H9 (cell line): ENCODE results near the gene HBP1. TPM values are rescaled to one million over a fixed set of nuclear protein-coding genes. Genes with fewer than 3 reads are reported as not detected.

Experiments used
- DNase-seq: peaks from one replicate; pipeline ENCODE4 v3.0.0-alpha.2; 2017
- H2AFZ ChIP-seq: one replicate; pipeline ENCODE4 v1.6.1; 2013; ENCODE audit warnings: mild to moderate bottlenecking, low read length, control low read depth, moderate library complexity
- H2AK5ac ChIP-seq: 2 replicates; pipeline ENCODE4 v1.6.1; 2013; ENCODE audit warnings: low read length, control low read depth, mixed read lengths; ENCODE audit not compliant: insufficient read length
- H2BK120ac ChIP-seq: one replicate; pipeline ENCODE4 v1.6.1; 2013; ENCODE audit warnings: low read depth, mild to moderate bottlenecking, low read length, control low read depth, inconsistent platforms; ENCODE audit not compliant: poor library complexity, severe bottlenecking
- H2BK12ac ChIP-seq: 2 replicates; pipeline ENCODE4 v1.6.1; 2013; ENCODE audit warnings: low read length, control low read depth, mixed read lengths, low read depth; ENCODE audit not compliant: insufficient read length
- H2BK15ac ChIP-seq: 2 replicates; pipeline ENCODE4 v1.6.1; 2013; ENCODE audit warnings: low read depth, low read length, control low read depth
- H2BK20ac ChIP-seq: one replicate; pipeline ENCODE4 v1.6.1; 2013; ENCODE audit warnings: low read depth, mild to moderate bottlenecking, low read length, control low read depth, inconsistent platforms; ENCODE audit not compliant: poor library complexity, severe bottlenecking
- H2BK5ac ChIP-seq: 2 replicates; pipeline ENCODE4 v1.6.1; 2013; ENCODE audit warnings: low read length, control low read depth, mixed read lengths; ENCODE audit not compliant: insufficient read length
- H3K14ac ChIP-seq: 2 replicates; pipeline ENCODE4 v1.6.1; 2013; ENCODE audit warnings: low read length, control low read depth; ENCODE audit not compliant: insufficient read depth
- H3K18ac ChIP-seq: 2 replicates; pipeline ENCODE4 v1.6.1; 2013; ENCODE audit warnings: low read depth, mild to moderate bottlenecking, mixed read lengths, low read length, control low read depth; ENCODE audit not compliant: insufficient read length
- H3K23ac ChIP-seq: 2 replicates; pipeline ENCODE4 v1.6.1; 2013; ENCODE audit warnings: low read length, control low read depth, mixed read lengths, low read depth; ENCODE audit not compliant: insufficient read length
- H3K23me2 ChIP-seq: 2 replicates; pipeline ENCODE4 v1.6.1; 2013; ENCODE audit warnings: low read depth, mild to moderate bottlenecking, mixed read lengths, low read length, control low read depth; ENCODE audit not compliant: insufficient read length, poor library complexity, severe bottlenecking
- H3K27ac ChIP-seq: 2 replicates; pipeline ENCODE4 v1.5.1; 2013; ENCODE audit warnings: low read length, control low read depth, mixed read lengths, low read depth; ENCODE audit not compliant: insufficient read length
- H3K27me3 ChIP-seq: 2 replicates; pipeline ENCODE4 v1.6.1; 2013; ENCODE audit warnings: low read length, control low read depth, inconsistent platforms; ENCODE audit not compliant: insufficient read depth
- H3K4ac ChIP-seq: 2 replicates; pipeline ENCODE4 v1.6.1; 2013; ENCODE audit warnings: low read depth, mild to moderate bottlenecking, control low read depth, inconsistent platforms, low read length, moderate library complexity
- H3K4me1 ChIP-seq: 2 replicates; pipeline ENCODE4 v1.6.1; 2013; ENCODE audit warnings: low read length, control low read depth, inconsistent platforms; ENCODE audit not compliant: insufficient read depth
- H3K4me2 ChIP-seq: 2 replicates; pipeline ENCODE4 v1.6.1; 2013; ENCODE audit warnings: low read length, control low read depth, mixed read lengths; ENCODE audit not compliant: insufficient read length, insufficient read depth
- H3K56ac ChIP-seq: 2 replicates; pipeline ENCODE4 v1.6.1; 2013; ENCODE audit warnings: low read depth, mild to moderate bottlenecking, mixed read lengths, low read length, control low read depth; ENCODE audit not compliant: insufficient read length
- H3K79me1 ChIP-seq: 2 replicates; pipeline ENCODE4 v1.6.1; 2013; ENCODE audit warnings: low read depth, mild to moderate bottlenecking, moderate library complexity, low read length, control low read depth, inconsistent platforms; ENCODE audit not compliant: insufficient read depth, poor library complexity, severe bottlenecking
- H3K79me2 ChIP-seq: 2 replicates; pipeline ENCODE4 v1.6.1; 2013; ENCODE audit warnings: low read length, control low read depth, inconsistent platforms; ENCODE audit not compliant: insufficient read depth
- H3K9ac ChIP-seq: 2 replicates; pipeline ENCODE4 v1.6.1; 2013; ENCODE audit warnings: low read length, control low read depth, mixed read lengths; ENCODE audit not compliant: insufficient read length; ENCODE audit errors: extremely low read depth
- H3K9me3 ChIP-seq: one replicate; pipeline ENCODE4 v1.6.1; 2013; ENCODE audit warnings: low read depth, low read length, inconsistent platforms; ENCODE audit not compliant: control insufficient read depth
- H3T11ph ChIP-seq: one replicate; pipeline ENCODE4 v1.6.1; 2013; ENCODE audit warnings: mild to moderate bottlenecking, low read length, control low read depth, inconsistent platforms
- H4K20me1 ChIP-seq: one replicate; pipeline ENCODE4 v1.6.1; 2013; ENCODE audit not compliant: control insufficient read depth, insufficient read length, insufficient read depth
- H4K5ac ChIP-seq: 2 replicates; pipeline ENCODE4 v1.6.1; 2013; ENCODE audit warnings: low read depth, mild to moderate bottlenecking, mixed read lengths, low read length, control low read depth; ENCODE audit not compliant: insufficient read length
- H4K8ac ChIP-seq: replicated peaks from 2 replicates; pipeline ENCODE4 v1.6.1; 2013; ENCODE audit warnings: low read length, control low read depth, mixed read lengths, low read depth; ENCODE audit not compliant: insufficient read length
- H4K91ac ChIP-seq: 2 replicates; pipeline ENCODE4 v1.6.1; 2013; ENCODE audit warnings: low read depth, mild to moderate bottlenecking, moderate library complexity, mixed read lengths, low read length, control low read depth; ENCODE audit not compliant: insufficient read length
- H3K27ac Mint-ChIP-seq, 3 experiments: 2 replicates in 2 of 3; 3 replicates in 1 of 3; pipeline ENCODE4 v1.8.0; 2020 to 2021; ENCODE audit warnings: mixed read lengths in 3 of 3, mild to moderate bottlenecking in 1 of 3, moderate library complexity in 1 of 3
- H3K27me3 Mint-ChIP-seq: 2 replicates; pipeline ENCODE4 v1.8.0; 2021; ENCODE audit warnings: low read depth, mild to moderate bottlenecking, moderate library complexity, mixed read lengths
- H3K36me3 Mint-ChIP-seq, 3 experiments: 2 replicates in 2 of 3; 3 replicates in 1 of 3; pipeline ENCODE4 v1.8.0; 2020 to 2021; ENCODE audit warnings: low read depth in 3 of 3, mixed read lengths in 3 of 3; ENCODE audit not compliant: insufficient read depth in 1 of 3
- H3K4me1 Mint-ChIP-seq, 2 experiments: 2 replicates each; pipeline ENCODE4 v1.8.0; 2020; ENCODE audit warnings: mixed read lengths in 2 of 2
- H3K4me3 Mint-ChIP-seq, 2 experiments: 2 replicates in 1 of 2; 3 replicates in 1 of 2; pipeline ENCODE4 v1.8.0; 2020 to 2021; ENCODE audit warnings: mild to moderate bottlenecking in 2 of 2, mixed read lengths in 2 of 2, moderate library complexity in 1 of 2
- H3K9me3 Mint-ChIP-seq, 2 experiments: 2 replicates in 1 of 2; 3 replicates in 1 of 2; pipeline ENCODE4 v1.8.0; 2020; ENCODE audit warnings: mild to moderate bottlenecking in 2 of 2, mixed read lengths in 2 of 2, moderate library complexity in 1 of 2
- WGBS: extraction: QIAGEN DNeasy Blood & Tissue Kit; methylation state at CpG from one replicate; pipeline ENCODE4 v1.1.7; 2013; ENCODE audit warnings: missing lambda C conversion rate, low lambda C conversion rate, mixed read lengths; ENCODE audit not compliant: insufficient read length; ENCODE audit errors: extremely low coverage; 5-methylcytosine and 5-hydroxymethylcytosine counted together
- total RNA-seq: library from RNA; stranded (reverse); gene quantifications from 2 replicates; pipeline ENCODE4 v1.2.1, GENCODE V29; 2021
- TF ChIP-seq, protein P1 (sequence below): fragments of 200-600 bp; sonication (generic); conservative IDR thresholded peaks from 3 replicates; pipeline ENCODE4 v1.8.0; 2021; ENCODE audit warnings: antibody characterized with exemption, mild to moderate bottlenecking

Gene HBP1
- total RNA-seq, 1 experiment from 2014 or later = 27.6 TPM

- Histone ChIP-seq H2BK15ac (no peak overlapping the region), H4K5ac (no peak overlapping the region)
- no CpG with 5 or more reads among the region's 5 CpGs for WGBS
Observed at GRCh38 chr7:107224374-107225223, 55.8 kb downstream of the HBP1 start.

More at GRCh38 chr7:107224374-107225223, 55.8 kb downstream of the HBP1 start:
- Mint-ChIP-seq H3K36me3 (peaks cover 0 to 8% (median 0%) of the 10 kb centered on the region in 3 experiments; a peak in 1 of 7 replicates), H3K4me1 (peaks cover 0 to 4% of the 10 kb centered on the region in 2 experiments; a peak in 2 of 4 replicates), H3K27ac (peak overlapping the region in 1 of 3 experiments; percentile 74; a peak in 1 of 7 replicates), H3K4me3 (no peak overlapping the region), H3K27me3 (no peaks in the 10 kb centered on the region), H3K9me3 (no peaks in the 10 kb centered on the region)
- Histone ChIP-seq H2BK20ac (no peak overlapping the region), H4K20me1 (no peaks in the 10 kb centered on the region), H2AK5ac (no peak overlapping the region), H3K14ac (no peak overlapping the region), H2BK12ac (no peak overlapping the region), H3K23me2 (no peaks in the 10 kb centered on the region), H3K4me1 (no peaks in the 10 kb centered on the region), H3K56ac (no peak overlapping the region), H3K9ac (no peak overlapping the region), H2BK120ac (no peak overlapping the region), H3K27ac (no peak overlapping the region), H2AFZ (no peak overlapping the region), H3K4ac (no peak overlapping the region), H3K4me2 (no peak overlapping the region), H4K91ac (no peak overlapping the region), H3K18ac (no peak overlapping the region), H3K23ac (no peak overlapping the region), H3K79me2 (no peaks in the 10 kb centered on the region), H2BK5ac (no peak overlapping the region), H3K9me3 (no peaks in the 10 kb centered on the region), H3K27me3 (no peaks in the 10 kb centered on the region), H3T11ph (no peak overlapping the region), H4K8ac (no peak overlapping the region), H3K79me1 (no peaks in the 10 kb centered on the region)
- TF ChIP-seq, protein P1, sequence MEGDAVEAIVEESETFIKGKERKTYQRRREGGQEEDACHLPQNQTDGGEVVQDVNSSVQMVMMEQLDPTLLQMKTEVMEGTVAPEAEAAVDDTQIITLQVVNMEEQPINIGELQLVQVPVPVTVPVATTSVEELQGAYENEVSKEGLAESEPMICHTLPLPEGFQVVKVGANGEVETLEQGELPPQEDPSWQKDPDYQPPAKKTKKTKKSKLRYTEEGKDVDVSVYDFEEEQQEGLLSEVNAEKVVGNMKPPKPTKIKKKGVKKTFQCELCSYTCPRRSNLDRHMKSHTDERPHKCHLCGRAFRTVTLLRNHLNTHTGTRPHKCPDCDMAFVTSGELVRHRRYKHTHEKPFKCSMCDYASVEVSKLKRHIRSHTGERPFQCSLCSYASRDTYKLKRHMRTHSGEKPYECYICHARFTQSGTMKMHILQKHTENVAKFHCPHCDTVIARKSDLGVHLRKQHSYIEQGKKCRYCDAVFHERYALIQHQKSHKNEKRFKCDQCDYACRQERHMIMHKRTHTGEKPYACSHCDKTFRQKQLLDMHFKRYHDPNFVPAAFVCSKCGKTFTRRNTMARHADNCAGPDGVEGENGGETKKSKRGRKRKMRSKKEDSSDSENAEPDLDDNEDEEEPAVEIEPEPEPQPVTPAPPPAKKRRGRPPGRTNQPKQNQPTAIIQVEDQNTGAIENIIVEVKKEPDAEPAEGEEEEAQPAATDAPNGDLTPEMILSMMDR = no peak
- no peak for DNase-seq
